HEK293T (cell line): ENCODE results near the gene LRRC1.

ENCODE experiments used
- FOXA1 ChIP-seq: fragments of 450-650 bp; IDR thresholded peaks from 2 replicates; pipeline ENCODE4 v1.6.1; 2016; ENCODE audit warnings: mild to moderate bottlenecking
- FOXM1 ChIP-seq: fragments of 450-650 bp; IDR thresholded peaks from 2 replicates; pipeline ENCODE4 v1.6.1; 2017; ENCODE audit warnings: mild to moderate bottlenecking, borderline replicate concordance
- HDGF ChIP-seq: fragments of 450-650 bp; IDR thresholded peaks from 2 replicates; pipeline ENCODE4 v1.6.1; 2017; ENCODE audit warnings: antibody characterized with exemption, borderline replicate concordance
- SP1 ChIP-seq: fragments of 450-650 bp; IDR thresholded peaks from 2 replicates; pipeline ENCODE4 v1.6.1; 2017
- ZNF384 ChIP-seq: fragments of 450-650 bp; IDR thresholded peaks from 2 replicates; pipeline ENCODE4 v1.6.1; 2016

GRCh38 chr6:53910834-53911233 is 116.0 kb downstream of the LRRC1 start:
- no peak for TF ChIP-seq SP1
- no peak for TF ChIP-seq HDGF
- TF ChIP-seq FOXA1, result no peak
- no peak for TF ChIP-seq FOXM1
- no peak for TF ChIP-seq ZNF384
